Medulla oblongata (tissue), 1 donor: ENCODE data around the gene ADCY4.
A peak's percentile ranks its signal among the peaks of the same experiment; 100 is the strongest.

Source experiments
- DNase-seq: peaks from one replicate; pipeline ENCODE4 v3.0.0-alpha.2; 2015; ENCODE audit errors: extremely low spot score

Gene ADCY4

GRCh38 chr14:24315807-24316596 lies 18.9 kb downstream of the ADCY4 start:
- DNase-seq = no peak

GRCh38 chr14:24315243-24315806 lies 19.5 kb downstream of the ADCY4 start:
- no peak for DNase-seq

DNA sequence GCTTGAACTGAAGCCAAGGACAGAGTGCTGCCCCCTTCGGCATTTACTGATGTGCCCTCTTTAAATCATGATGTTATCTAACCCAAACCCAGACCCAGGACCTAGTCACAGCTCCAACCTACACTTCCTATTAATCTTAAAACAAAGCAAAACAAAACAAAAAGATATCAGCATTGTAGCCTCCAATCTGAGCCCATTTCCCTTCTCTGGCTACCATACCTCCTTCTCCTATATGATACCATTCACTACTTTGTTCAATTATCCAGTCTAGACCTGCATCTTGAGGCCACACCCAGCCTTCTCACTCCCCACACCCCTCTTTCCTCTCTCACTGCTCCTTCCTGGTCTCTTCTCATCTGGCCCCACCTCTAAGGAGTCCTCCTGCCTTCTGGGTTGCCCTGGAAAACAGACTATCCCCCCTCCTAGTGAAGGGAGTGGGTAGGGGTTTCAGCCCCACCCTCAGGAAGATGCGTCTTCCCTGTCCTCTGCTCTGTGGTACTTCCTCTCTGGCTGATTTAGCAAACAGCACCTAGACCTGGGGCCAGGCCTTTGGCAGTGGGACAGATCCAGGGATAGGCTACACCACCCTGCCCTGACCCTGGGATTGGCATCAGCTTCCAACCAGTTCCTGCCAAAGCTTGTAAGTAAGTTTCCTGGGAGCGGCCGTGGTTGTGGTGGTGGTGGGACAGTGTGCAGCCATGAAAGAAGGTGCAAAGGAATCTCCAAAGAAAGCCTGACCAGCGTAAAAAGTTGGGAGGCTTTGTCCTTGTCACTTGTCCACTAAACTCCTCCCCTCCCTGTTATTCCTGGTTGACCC lies 20.3 kb downstream of the ADCY4 start:
- no peak for DNase-seq

DNA sequence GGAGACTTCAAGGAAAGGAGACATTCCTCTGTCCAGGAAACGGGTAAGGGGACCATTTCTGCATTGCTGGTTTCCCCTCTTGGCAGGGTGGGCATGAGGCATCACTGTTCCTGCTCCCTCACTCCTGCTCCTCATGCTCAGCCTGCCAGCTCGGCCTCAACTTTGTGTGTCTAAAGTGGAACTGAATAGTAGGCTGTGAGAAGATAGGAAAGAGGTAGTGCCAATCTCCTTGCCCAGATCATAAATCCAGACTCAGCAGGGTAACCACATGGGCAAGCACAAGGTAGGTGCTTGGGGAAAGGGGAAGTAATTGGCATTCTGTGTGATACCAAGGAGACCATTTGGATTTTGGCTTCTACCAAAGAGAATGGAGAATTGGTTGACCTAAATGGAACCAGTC lies 21.0 kb downstream of the ADCY4 start:
- DNase-seq = peak; percentile 64

- peak; percentile 64 for DNase-seq
Measured at GRCh38 chr14:24312736-24313507, 21.9 kb downstream of the ADCY4 start.

DNA sequence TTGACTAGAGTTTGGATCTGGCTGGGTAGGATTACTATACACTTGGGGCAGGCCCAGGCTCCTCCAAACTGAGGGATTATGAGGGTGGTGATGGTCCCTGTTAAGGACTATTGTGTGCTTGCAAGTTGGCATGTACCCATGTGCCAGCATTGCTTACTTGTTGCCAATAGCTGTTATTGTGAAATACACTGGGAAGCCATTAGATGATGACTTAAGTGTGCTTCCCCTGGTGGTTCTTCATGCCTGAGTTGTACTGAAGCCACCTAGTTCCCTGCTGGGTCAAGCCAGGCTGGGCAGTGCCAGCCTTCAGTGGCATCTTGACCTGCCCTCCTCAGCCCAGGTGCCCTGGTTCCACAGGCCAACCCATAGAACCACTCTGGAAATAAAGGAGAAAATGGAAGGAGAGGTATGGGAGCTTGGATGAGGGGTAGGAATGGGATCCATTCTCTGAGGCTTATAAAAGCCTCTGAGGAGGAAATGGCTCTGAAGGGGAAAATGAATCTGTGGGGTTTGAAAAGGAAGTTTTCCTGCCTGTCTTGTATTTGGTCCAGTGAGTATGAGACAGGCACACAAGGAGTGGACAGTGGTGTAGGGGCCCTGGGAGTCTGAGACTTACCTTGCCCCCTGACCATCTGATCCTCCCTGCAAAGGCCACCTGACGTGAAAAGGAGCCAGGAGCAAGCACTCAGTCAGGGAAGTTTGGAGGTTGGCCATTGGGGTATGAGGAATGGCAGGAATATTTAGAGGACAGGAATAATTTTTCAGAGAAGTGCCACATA lies 22.8 kb downstream of the ADCY4 start:
- no peak for DNase-seq

- DNase-seq = peak; percentile 70
Measured at GRCh38 chr14:24310646-24311604, 23.9 kb downstream of the ADCY4 start, which contains the start of gene LTB4R. Gene LTB4R, plus strand, starts transcription at chr14:24311502. Its CDS starts 4,150 bp downstream, at chr14:24315652.

- no peak for DNase-seq
Measured at GRCh38 chr14:24310265-24310645, 24.6 kb downstream of the ADCY4 start.

DNA sequence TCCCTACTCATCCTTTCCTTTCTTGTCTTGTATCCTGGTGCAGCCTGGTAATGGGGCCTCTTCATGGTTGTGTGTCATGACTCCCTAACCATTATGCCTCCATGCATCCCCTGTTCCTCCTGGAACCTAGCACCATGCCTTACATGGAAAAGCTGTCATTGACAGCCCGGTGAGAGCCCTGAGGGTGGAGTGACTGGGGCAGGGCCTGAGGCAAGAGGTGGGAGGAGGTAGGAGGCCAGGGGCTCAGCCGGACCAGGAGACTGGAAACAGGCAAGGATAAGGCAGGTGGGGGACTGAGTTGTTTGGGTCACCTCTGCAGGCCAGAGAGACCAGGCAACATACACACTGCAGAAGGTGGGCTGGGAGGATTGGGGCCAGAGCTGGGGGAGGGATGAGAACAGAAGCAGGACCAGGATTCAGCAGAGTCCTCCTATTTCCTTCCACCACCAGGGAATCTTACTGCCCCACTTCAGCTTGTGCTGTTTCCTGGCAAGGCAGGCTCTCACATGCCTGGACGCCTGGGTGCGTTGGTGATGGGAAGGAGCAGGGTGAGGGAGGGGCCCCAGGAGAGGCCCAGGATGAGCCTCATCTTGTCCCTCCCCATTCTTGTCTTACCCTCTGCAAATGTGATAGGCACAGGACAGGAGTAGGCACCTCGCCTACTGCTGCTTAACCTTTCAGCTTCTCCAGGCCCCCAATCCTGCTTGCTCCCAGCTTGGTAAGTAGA lies 25.2 kb downstream of the ADCY4 start, which contains the start of gene LTB4R2:
TSS of gene LTB4R2 (plus strand) at position 603 of the 727 bp plus-strand sequence. CDS start 525 bp downstream, outside the sequence.
- DNase-seq = no peak

- DNase-seq = no peak
Measured at GRCh38 chr14:24308342-24309124, 26.3 kb downstream of the ADCY4 start.

DNA sequence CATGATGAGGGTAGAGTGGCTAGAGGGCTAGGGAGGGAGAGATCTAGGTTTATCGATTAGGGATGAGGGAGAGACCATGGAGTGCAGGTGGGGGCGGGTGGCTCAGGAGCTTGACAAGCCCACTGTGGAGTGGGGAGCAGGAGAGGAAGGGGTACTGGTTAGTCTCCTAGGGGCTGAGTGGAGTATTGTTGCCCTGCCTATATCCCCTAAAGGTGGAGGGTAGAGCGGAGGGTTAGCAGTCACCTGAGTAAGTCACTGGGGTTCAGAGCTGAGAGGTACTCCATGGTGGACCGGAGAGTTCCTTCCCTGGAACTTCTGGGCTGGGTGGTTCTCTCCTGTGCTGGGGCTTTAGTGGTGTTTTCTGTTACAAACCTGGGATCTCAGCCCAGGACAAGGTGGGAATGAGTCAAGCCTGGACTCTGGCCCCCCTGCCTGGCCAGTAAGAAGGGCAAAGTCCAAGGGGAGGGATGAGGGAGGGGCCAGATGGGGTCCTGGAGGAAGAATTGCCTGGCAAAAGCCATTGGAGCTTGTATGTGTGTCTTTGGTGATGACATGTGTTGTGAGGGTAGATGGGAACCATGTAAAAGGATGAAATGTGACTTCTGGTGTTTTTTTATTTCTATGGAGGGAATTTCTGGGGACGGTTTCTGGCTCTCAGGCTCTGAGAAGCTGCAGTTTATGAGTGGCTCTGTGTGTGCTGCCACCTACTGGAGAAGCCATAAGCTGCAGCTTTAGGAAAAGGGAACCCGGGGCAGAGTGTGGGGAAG lies 27.1 kb downstream of the ADCY4 start, which contains the start of gene CIDEB:
TSS of gene CIDEB (minus strand) at position 403 of the 767 bp plus-strand sequence. CDS start at position 284, 119 bp downstream.
- peak; percentile 80 for DNase-seq

- no peak for DNase-seq
Measured at GRCh38 chr14:24307156-24307574, 27.7 kb downstream of the ADCY4 start.

DNA sequence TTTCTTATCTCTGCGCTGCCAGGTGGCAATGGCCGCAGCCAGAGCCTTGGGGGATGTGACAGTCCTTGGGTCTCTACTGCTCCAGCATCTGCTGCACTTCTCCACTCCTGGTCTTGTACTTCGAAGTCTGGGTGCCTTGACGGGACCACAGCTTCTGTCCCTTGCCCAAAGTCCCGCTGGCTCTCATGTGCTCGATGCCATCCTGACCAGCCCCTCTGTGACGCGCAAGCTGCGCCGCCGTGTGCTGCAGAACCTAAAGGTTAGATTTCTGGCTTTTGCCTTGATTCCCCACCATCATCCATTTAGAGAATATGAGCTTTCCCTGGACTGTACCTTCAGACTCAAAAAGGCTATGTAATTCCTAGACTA lies 30.9 kb downstream of the ADCY4 start:
- no peak for DNase-seq

- no peak for DNase-seq
Measured at GRCh38 chr14:24300326-24300980, 34.4 kb downstream of the ADCY4 start.

DNA sequence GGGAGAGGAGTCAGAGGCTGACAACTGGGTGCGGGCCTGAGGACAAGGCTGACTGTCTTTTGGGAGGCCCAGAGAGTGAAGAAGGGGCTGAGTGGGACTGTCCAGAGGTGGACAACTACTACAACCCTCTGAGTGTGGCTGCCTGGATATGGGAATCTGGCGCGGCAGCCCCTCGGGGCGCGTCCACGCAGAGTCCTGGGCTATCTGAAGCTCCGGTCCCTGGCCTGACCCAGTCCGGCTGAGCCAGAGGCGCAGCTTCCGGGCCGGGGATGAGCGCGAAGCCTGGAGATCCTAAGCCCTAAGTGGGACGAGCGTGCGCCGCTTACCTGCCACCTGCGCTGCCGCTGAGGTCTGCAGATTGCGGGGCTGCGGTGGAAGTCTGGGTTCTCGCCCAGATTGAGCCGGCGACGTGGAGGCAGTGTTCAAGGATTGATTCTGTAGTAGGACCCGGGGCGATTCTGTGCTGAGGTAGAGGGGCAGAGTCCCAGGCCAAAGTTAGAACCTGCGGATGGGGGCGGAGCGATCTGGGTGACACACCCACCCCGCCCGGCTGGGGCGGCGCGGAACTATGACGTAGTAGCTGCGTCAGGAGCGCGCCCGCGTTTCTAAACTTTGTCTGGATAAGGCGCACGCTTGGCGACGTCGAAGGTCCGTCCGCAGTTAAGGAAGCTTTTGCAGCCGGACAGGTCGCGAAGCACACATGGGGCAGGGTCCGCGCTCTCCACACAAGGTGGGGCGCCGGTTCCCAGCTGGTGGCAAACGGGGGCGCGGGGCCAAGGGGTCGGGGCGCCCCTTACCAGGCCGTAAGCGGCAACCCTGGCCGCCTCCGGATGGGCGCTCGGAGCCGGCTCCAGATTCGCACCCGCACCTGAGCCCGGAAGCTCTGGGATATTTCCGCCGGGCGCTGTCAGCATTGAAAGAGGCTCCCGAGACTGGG lies 35.3 kb downstream of the ADCY4 start, which contains the start of the genes DHRS1 and NOP9:
TSS of gene DHRS1 (minus strand) at position 526 of the 937 bp plus-strand sequence. CDS start 674 bp downstream, outside the sequence.
TSS of gene NOP9 (plus strand) at position 596 of the 937 bp plus-strand sequence. CDS start at position 701, 105 bp downstream.
- peak; percentile 91 for DNase-seq
